IMR-90 (cell line): ENCODE results near the gene SLC25A52. TPM values are rescaled to one million over a fixed set of nuclear protein-coding genes. Genes with fewer than 3 reads are reported as not detected.

Experiments
- ATAC-seq: fragments of 200-7000 bp; cut with Tn5 transposase; 2 replicates; pipeline ENCODE4 v1.9.1; 2020; ENCODE audit warnings: low read depth, mild to moderate bottlenecking, moderate library complexity
- BruUV-seq: library from RNA; stranded (reverse); fragments of 400-500 nt; replicated peaks from 2 replicates; lab custom pipeline; 2021; lab: Mats Ljungman, UMichigan
- CTCF ChIA-PET: fragments of 300-600 bp; formaldehyde crosslinking; extraction: SDS; loops from one replicate; lab custom pipeline; 2021; ENCODE audit warnings: antibody characterized with exemption; lab: Yijun Ruan, JAX
- POLR2A ChIA-PET: fragments of 300-600 bp; sonication (Branson Sonifier 250); formaldehyde crosslinking; loops from one replicate; lab custom pipeline; 2022; ENCODE audit warnings: antibody characterized with exemption; ENCODE audit not compliant: unreplicated experiment; lab: Charles Lee
- DNase-seq: peaks from one replicate; pipeline ENCODE4 v3.0.0; 2013
- H2AFZ ChIP-seq: replicated peaks from 2 replicates; pipeline ENCODE3; 2013; ENCODE audit warnings: low read length, mild to moderate bottlenecking; ENCODE audit not compliant: poor library complexity
- H2AK5ac ChIP-seq: 2 replicates; pipeline ENCODE4 v1.6.1; 2013; ENCODE audit warnings: low read depth, low read length, inconsistent platforms
- H2AK9ac ChIP-seq: replicated peaks from 2 replicates; pipeline ENCODE3; 2013; ENCODE audit warnings: mild to moderate bottlenecking, low read depth, low read length, moderate library complexity; ENCODE audit not compliant: poor library complexity
- H2BK120ac ChIP-seq: 2 replicates; pipeline ENCODE4 v1.6.1; 2013; ENCODE audit warnings: low read depth, low read length, inconsistent platforms
- H2BK15ac ChIP-seq: 3 replicates; pipeline ENCODE4 v1.6.1; 2013; ENCODE audit warnings: low read depth, low read length, inconsistent platforms
- H2BK20ac ChIP-seq: 2 replicates; pipeline ENCODE4 v1.6.1; 2013; ENCODE audit warnings: low read depth, mild to moderate bottlenecking, inconsistent platforms, low read length, moderate library complexity
- H2BK5ac ChIP-seq: 2 replicates; pipeline ENCODE4 v1.6.1; 2013; ENCODE audit warnings: mild to moderate bottlenecking, low read depth, low read length, inconsistent platforms; ENCODE audit not compliant: poor library complexity, severe bottlenecking
- H3K14ac ChIP-seq: replicated peaks from 2 replicates; pipeline ENCODE4 v1.6.1; 2013; ENCODE audit warnings: low read depth, low read length, inconsistent platforms
- H3K18ac ChIP-seq: 2 replicates; pipeline ENCODE4 v1.6.1; 2013; ENCODE audit warnings: low read depth, low read length, control low read depth
- H3K23ac ChIP-seq: 2 replicates; pipeline ENCODE4 v1.6.1; 2013; ENCODE audit warnings: low read depth, low read length, inconsistent platforms
- H3K27ac ChIP-seq: 2 replicates; pipeline ENCODE4 v1.5.1; 2013; ENCODE audit warnings: mild to moderate bottlenecking, control low read depth, low read length; ENCODE audit not compliant: insufficient read depth
- H3K27me3 ChIP-seq: 2 replicates; pipeline ENCODE4 v1.6.1; 2013; ENCODE audit warnings: low read length; ENCODE audit not compliant: control insufficient read depth, insufficient read depth
- H3K36me3 ChIP-seq: 2 replicates; pipeline ENCODE4 v1.6.1; 2013; ENCODE audit warnings: low read length, mixed read lengths; ENCODE audit not compliant: control insufficient read depth, insufficient read depth
- H3K4ac ChIP-seq: 2 replicates; pipeline ENCODE4 v1.6.1; 2013; ENCODE audit warnings: low read depth, low read length, inconsistent platforms
- H3K4me1 ChIP-seq: 2 replicates; pipeline ENCODE4 v1.6.1; 2013; ENCODE audit warnings: low read length, mixed read lengths; ENCODE audit not compliant: control insufficient read depth, insufficient read depth
- H3K4me2 ChIP-seq: 2 replicates; pipeline ENCODE4 v1.6.1; 2013; ENCODE audit warnings: low read depth, mild to moderate bottlenecking, control low read depth, low read length, moderate library complexity
- H3K4me3 ChIP-seq: 2 replicates; pipeline ENCODE4 v1.5.1; 2013; ENCODE audit warnings: low read depth, mild to moderate bottlenecking, control low read depth, low read length, moderate library complexity; ENCODE audit not compliant: insufficient read depth
- H3K56ac ChIP-seq: 2 replicates; pipeline ENCODE4 v1.6.1; 2013; ENCODE audit warnings: low read length, inconsistent platforms; ENCODE audit not compliant: insufficient read depth; ENCODE audit errors: extremely low read depth
- H3K79me1 ChIP-seq, 2 experiments: 2 replicates each; pipeline ENCODE4 v1.6.1; 2013; ENCODE audit warnings: low read length in 2 of 2, inconsistent platforms in 1 of 2, low read depth in 1 of 2
- H3K9ac ChIP-seq: 2 replicates; pipeline ENCODE4 v1.6.1; 2013; ENCODE audit warnings: low read depth, low read length, control low read depth
- H3K9me1 ChIP-seq: 2 replicates; pipeline ENCODE4 v1.6.1; 2013; ENCODE audit warnings: low read length, inconsistent platforms; ENCODE audit not compliant: insufficient read depth
- H3K9me3 ChIP-seq: 2 replicates; pipeline ENCODE4 v1.6.1; 2013; ENCODE audit warnings: low read length; ENCODE audit not compliant: control insufficient read depth, insufficient read depth
- H4K20me1 ChIP-seq: 2 replicates; pipeline ENCODE4 v1.6.1; 2013; ENCODE audit warnings: low read length, inconsistent platforms; ENCODE audit not compliant: insufficient read depth
- H4K5ac ChIP-seq: 2 replicates; pipeline ENCODE4 v1.6.1; 2013; ENCODE audit warnings: mild to moderate bottlenecking, low read depth, low read length, control low read depth
- H4K8ac ChIP-seq, 2 experiments: 2 replicates each; pipeline ENCODE4 v1.6.1; 2013; ENCODE audit warnings: low read depth in 2 of 2, low read length in 2 of 2, control low read depth in 1 of 2, inconsistent platforms in 1 of 2
- H4K91ac ChIP-seq: 2 replicates; pipeline ENCODE4 v1.6.1; 2013; ENCODE audit warnings: low read depth, low read length, inconsistent platforms; ENCODE audit not compliant: insufficient read depth
- BHLHE40 ChIP-seq: fragments of 150-350 bp; IDR thresholded peaks from 2 replicates; pipeline ENCODE4 v1.6.1; 2016; ENCODE audit warnings: mild to moderate bottlenecking, low read depth, low read length
- CEBPB ChIP-seq: IDR thresholded peaks from 2 replicates; pipeline ENCODE4 v1.6.1; 2012; ENCODE audit warnings: low read depth, low read length, improper control_type of control experiment
- CHD1 ChIP-seq: IDR thresholded peaks from 2 replicates; pipeline ENCODE4 v1.6.1; 2012; ENCODE audit warnings: low read depth, low read length, improper control_type of control experiment
- FOS ChIP-seq: fragments of 150-350 bp; IDR thresholded peaks from 2 replicates; pipeline ENCODE4 v1.6.1; 2016; ENCODE audit warnings: low read depth, low read length
- MAFK ChIP-seq: IDR thresholded peaks from 2 replicates; pipeline ENCODE4 v1.6.1; 2012; ENCODE audit warnings: low read depth, low read length, improper control_type of control experiment
- MAZ ChIP-seq: IDR thresholded peaks from 2 replicates; pipeline ENCODE4 v1.6.1; 2012; ENCODE audit warnings: low read depth, mild to moderate bottlenecking, low read length, improper control_type of control experiment, moderate library complexity, borderline replicate concordance
- MXI1 ChIP-seq: IDR thresholded peaks from 2 replicates; pipeline ENCODE4 v1.6.1; 2012; ENCODE audit warnings: low read depth, mild to moderate bottlenecking, low read length, moderate library complexity, borderline replicate concordance
- NFE2L2 ChIP-seq: fragments of 150-350 bp; IDR thresholded peaks from 2 replicates; pipeline ENCODE4 v1.6.1; 2016; ENCODE audit warnings: low read depth, mild to moderate bottlenecking, low read length
- POLR2A ChIP-seq: IDR thresholded peaks from 2 replicates; pipeline ENCODE4 v1.6.1; 2012; ENCODE audit warnings: mild to moderate bottlenecking, low read depth, low read length
- RAD21 ChIP-seq: IDR thresholded peaks from 2 replicates; pipeline ENCODE4 v1.6.1; 2012; ENCODE audit warnings: low read length, improper control_type of control experiment
- RCOR1 ChIP-seq: IDR thresholded peaks from 2 replicates; pipeline ENCODE4 v1.6.1; 2012; ENCODE audit warnings: mild to moderate bottlenecking, low read length, improper control_type of control experiment; ENCODE audit not compliant: insufficient replicate concordance
- RFX5 ChIP-seq: IDR thresholded peaks from 2 replicates; pipeline ENCODE4 v1.8.0; 2012; ENCODE audit warnings: low read depth, mild to moderate bottlenecking, low read length, moderate library complexity
- SMC3 ChIP-seq: fragments of 150-350 bp; IDR thresholded peaks from 2 replicates; pipeline ENCODE4 v1.6.1; 2016; ENCODE audit warnings: low read depth, mild to moderate bottlenecking, antibody characterized with exemption, low read length, moderate library complexity
- WGBS, 2 experiments: methylation state at CpG; one replicate each; pipeline versions ENCODE4 v1.1.5 to v1.1.7; 2013; ENCODE audit warnings: missing lambda C conversion rate in 2 of 2; ENCODE audit not compliant: insufficient read length in 1 of 2; ENCODE audit errors: extremely low coverage in 2 of 2; 5-methylcytosine and 5-hydroxymethylcytosine counted together
- dilution Hi-C: fragments of 300-500 bp; cut with HindIII; formaldehyde crosslinking; loops from one replicate; pipeline ENCODE4 v1.14.3; 2018; ENCODE audit warnings: low sequenced_read_pairs; ENCODE audit not compliant: unreplicated experiment
- in situ Hi-C: fragments of 300-500 bp; cut with MboI; formaldehyde crosslinking; loops from 3 replicates; pipeline ENCODE4 v1.14.3; 2019; ENCODE audit warnings: low sequenced_read_pairs, inconsistent platforms, mixed read lengths
- intact Hi-C: fragments of 100-400 bp; cut with micrococcal nuclease; formaldehyde crosslinking; loops from 2 replicates; pipeline ENCODE4 v1.10.0; 2022
- polyA plus RNA-seq, 3 experiments: library from polyadenylated mRNA; depleted of rRNA; stranded (reverse); fragments of >200 nt; gene quantifications; 2 replicates each; pipeline ENCODE4 v1.2.3, GENCODE V29; 2012; ENCODE audit warnings: low replicate concordance in 1 of 3
- total RNA-seq: library from RNA; depleted of rRNA; stranded (reverse); fragments of >200 nt; gene quantifications from 2 replicates; pipeline ENCODE4 v1.2.3, GENCODE V29; 2012
- TF ChIP-seq, protein P1 (sequence below): fragments of 150-350 bp; IDR thresholded peaks from 2 replicates; pipeline ENCODE4 v1.6.1; 2017; ENCODE audit warnings: mild to moderate bottlenecking, antibody characterized with exemption, low read length, low read depth
- TF ChIP-seq, protein P2 (sequence below): fragments of 150-350 bp; IDR thresholded peaks from 2 replicates; pipeline ENCODE4 v1.6.1; 2016; ENCODE audit warnings: low read depth, mild to moderate bottlenecking, low read length, moderate library complexity, borderline replicate concordance
- TF ChIP-seq, protein P3 (sequence below): conservative IDR thresholded peaks from 2 replicates; pipeline ENCODE4 v1.5.1; 2012; ENCODE audit warnings: mild to moderate bottlenecking, low read depth, low read length, improper control_type of control experiment

The SLC25A52 gene
- total and polyA plus RNA-seq, 2 of the 4 experiments (the other 2 are of a cell fraction): not detected

DNA sequence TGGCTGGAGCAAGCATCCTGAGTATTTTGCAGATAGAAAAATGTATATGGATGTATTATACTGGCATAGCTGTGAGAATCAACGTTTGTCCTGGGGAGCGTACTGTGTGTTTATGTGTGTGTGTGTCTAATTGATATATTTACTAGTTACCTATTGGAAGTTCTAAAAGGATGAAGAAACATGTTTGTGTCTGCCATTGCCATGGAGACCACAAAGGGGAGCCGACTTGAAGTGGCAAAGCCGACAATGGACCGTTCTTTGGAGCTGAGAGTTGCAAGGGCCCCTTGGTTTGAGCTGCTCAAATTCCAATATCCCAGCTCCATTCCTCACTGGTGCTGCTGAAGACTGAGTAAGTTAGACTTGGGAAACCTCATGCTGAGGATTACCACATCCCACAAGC lies 14.3 kb upstream of the SLC25A52 start:
- WGBS, 2 experiments: no CpG with 5 or more reads among the region's 5 CpGs
- ChIA-PET CTCF (no interaction called here), POLR2A (interaction anchor here (0.7 kb wide), 1 partner anchor 288 kb away, joined by 4 read pairs; no protein-coding TSS in a partner anchor)
- Histone ChIP-seq H3K9me3 (0 out of 2 replicates have a peak, but pooled peaks cover 2% of the 10 kb centered on the region), H2AK5ac (no peak overlapping the region), H3K27ac (no peak overlapping the region), H3K4me1 (no peaks in the 10 kb centered on the region), H3K9ac (no peak overlapping the region), H2BK15ac (no peak overlapping the region), H2BK5ac (no peak overlapping the region), H3K4me3 (no peak overlapping the region), H4K8ac (no peak overlapping the region), H4K20me1 (no peaks in the 10 kb centered on the region), H3K9me1 (no peaks in the 10 kb centered on the region), H3K23ac (no peak overlapping the region), H2AK9ac (no peak overlapping the region), H2AFZ (no peak overlapping the region), H3K4ac (no peak overlapping the region), H3K36me3 (no peaks in the 10 kb centered on the region), H4K5ac (no peak overlapping the region), H3K27me3 (no peaks in the 10 kb centered on the region), H2BK20ac (no peak overlapping the region), H3K14ac (no peak overlapping the region), H4K91ac (no peak overlapping the region), H3K4me2 (no peak overlapping the region), H3K56ac (no peak overlapping the region), H2BK120ac (no peak overlapping the region), H3K79me1 (no peaks in the 10 kb centered on the region), H3K18ac (no peak overlapping the region)
- ATAC-seq: no peak
- no TSS peak for BruUV-seq
- intact Hi-C loops (no loop called here), dilution Hi-C loops (no loop called here), in situ Hi-C loops (no loop called here)
- no peak for TF ChIP-seq MXI1
- TF ChIP-seq, protein P1, sequence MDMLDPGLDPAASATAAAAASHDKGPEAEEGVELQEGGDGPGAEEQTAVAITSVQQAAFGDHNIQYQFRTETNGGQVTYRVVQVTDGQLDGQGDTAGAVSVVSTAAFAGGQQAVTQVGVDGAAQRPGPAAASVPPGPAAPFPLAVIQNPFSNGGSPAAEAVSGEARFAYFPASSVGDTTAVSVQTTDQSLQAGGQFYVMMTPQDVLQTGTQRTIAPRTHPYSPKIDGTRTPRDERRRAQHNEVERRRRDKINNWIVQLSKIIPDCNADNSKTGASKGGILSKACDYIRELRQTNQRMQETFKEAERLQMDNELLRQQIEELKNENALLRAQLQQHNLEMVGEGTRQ: no peak
- TF ChIP-seq MAFK: no peak
- no peak for TF ChIP-seq CEBPB
- TF ChIP-seq SMC3: no peak
- TF ChIP-seq, protein P2, sequence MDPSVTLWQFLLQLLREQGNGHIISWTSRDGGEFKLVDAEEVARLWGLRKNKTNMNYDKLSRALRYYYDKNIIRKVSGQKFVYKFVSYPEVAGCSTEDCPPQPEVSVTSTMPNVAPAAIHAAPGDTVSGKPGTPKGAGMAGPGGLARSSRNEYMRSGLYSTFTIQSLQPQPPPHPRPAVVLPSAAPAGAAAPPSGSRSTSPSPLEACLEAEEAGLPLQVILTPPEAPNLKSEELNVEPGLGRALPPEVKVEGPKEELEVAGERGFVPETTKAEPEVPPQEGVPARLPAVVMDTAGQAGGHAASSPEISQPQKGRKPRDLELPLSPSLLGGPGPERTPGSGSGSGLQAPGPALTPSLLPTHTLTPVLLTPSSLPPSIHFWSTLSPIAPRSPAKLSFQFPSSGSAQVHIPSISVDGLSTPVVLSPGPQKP: no peak
- TF ChIP-seq FOS: no peak
- TF ChIP-seq CHD1: no peak
- no peak for TF ChIP-seq RCOR1
- TF ChIP-seq NFE2L2: no peak
- TF ChIP-seq POLR2A: no peak
- no peak for TF ChIP-seq RFX5
- TF ChIP-seq RAD21: no peak
- TF ChIP-seq, protein P3, sequence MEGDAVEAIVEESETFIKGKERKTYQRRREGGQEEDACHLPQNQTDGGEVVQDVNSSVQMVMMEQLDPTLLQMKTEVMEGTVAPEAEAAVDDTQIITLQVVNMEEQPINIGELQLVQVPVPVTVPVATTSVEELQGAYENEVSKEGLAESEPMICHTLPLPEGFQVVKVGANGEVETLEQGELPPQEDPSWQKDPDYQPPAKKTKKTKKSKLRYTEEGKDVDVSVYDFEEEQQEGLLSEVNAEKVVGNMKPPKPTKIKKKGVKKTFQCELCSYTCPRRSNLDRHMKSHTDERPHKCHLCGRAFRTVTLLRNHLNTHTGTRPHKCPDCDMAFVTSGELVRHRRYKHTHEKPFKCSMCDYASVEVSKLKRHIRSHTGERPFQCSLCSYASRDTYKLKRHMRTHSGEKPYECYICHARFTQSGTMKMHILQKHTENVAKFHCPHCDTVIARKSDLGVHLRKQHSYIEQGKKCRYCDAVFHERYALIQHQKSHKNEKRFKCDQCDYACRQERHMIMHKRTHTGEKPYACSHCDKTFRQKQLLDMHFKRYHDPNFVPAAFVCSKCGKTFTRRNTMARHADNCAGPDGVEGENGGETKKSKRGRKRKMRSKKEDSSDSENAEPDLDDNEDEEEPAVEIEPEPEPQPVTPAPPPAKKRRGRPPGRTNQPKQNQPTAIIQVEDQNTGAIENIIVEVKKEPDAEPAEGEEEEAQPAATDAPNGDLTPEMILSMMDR: no peak
- TF ChIP-seq MAZ: no peak
- no peak for TF ChIP-seq BHLHE40
- no peak for DNase-seq
